NCI-H526 treated with DMSO at 0.1 percent for 48 hours (cell line): ENCODE results near the gene DDI2.
"Not testable (repeated sequence)": the region's sequence is repeated elsewhere in the genome, so short reads cannot be mapped to it uniquely, and the experiment has no call there.

Experiments used
- DNase-seq: peaks from one replicate; lab custom pipeline; 2025; lab: John Stamatoyannopoulos, UW

DDI2 gene

DNA sequence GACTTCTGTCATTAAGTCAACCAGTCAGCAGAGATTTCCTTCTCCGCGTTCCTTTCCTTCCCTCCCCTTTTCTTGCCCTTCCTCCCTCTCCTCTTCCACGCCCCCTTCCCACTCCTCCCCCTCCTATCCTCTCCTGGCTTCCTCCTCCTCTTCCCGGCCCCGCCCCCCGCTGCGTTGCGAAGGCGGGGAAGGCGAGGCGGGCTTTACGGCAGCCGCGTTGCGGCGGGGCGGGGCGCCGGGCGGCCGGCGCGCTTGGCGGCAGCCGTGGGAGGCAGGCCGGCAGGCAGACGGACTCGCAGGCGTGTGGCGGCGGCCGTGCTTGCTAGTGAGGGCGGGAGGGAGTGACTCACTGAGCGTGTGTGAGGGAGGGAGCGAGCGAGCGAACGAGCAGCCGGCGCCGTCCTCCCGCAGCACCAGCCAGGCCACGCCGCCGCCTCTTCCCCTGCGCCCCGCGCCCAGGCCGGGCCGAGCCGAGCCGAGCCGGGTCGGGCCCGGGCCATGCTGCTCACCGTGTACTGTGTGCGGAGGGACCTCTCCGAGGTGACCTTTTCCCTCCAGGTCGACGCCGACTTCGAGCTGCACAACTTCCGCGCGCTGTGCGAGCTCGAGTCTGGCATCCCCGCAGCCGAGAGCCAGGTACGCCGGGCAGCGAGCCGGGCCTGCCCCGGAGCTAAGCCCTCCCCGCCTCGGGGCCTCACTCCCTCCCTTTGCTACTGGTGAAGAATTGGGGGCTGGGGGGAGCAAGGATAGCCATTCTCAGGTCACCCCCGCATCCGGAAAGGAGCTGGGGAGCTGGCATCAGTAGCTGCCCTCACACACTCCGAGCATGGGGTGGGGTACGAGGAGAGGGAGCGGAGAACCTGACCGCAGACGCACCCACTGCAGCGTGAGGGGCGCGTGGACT, at the start of gene DDI2:
Gene DDI2, plus strand, starts transcription at position 286 of the 904 bp plus-strand sequence. Its CDS starts 213 bp downstream, at position 499.
- peak; percentile 92 for DNase-seq

DNA sequence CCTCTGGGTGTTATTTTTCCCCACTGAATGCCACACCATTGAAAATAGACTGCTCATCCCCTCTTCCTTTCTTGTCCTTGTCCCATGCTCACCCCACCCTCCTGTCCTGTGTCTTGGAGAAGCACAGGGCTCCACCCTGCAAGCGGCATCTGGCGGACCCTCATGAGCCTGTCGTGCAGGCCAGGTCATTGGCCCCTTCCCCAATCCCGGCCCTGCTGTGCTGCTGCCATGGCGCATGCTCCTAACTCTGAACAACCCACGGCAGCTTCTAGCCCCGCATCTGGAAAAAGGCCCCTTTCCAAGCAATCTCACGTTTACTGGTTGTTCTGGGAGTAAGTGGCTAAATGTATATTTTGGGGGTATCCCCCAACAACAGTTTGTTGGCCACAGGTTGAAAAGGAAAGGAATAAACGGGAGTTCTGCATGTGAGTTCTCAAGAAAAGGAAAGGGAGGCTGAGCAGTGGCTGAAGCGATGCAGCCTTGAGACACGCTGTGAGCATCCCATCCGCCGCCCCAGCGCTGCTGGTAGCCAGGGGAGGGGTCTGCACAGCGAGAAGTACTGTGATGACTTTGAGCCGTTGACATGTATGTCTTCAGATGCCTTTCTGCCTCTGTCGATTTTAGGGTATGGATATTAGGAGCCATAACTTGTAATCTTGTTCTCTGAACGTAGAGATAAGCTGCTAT, 48.7 kb upstream of the DDI2 start:
- DNase-seq: no peak

- DNase-seq: no peak
Measured at GRCh38 chr1:15570861-15571260, 46.4 kb upstream of the DDI2 start.

DNA sequence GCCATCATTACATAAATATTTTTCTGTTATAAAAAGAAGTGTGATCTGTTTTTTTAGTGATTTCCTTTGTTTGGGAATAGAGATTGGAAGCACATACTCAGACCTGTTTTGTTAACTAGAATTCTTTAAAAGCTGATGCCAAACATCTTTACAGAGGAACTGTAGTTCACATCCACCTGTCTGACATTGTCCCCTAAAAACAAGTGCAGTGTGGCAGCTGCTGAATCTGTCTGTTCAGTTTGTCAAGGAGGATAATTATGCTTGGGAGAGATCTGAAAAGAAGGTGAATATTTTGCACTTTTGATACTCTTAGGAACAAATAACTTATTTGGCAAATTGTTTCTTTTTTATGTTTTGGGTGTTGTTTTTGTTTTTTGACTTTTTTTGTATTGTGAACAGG, 46.0 kb upstream of the DDI2 start:
- no peak for DNase-seq

DNA sequence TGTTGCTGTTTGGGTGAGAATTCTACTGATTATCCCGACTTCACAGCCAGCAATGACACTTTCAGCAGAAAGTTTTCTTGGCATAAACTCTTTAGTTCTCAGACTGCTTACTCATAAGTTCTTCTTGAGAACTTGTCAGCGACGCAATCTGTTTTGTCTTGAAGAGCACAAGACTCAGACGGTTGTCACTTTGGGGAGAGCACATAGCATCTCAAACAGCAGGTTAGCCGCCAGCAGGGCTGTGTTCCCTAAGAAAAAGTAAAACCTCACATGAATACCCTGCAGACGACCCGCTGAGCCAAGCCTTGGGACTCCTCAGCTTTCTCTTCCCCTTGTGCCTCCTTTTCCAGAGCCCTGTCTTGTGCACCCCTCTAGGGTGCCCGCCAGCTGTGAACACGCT, 43.8 kb upstream of the DDI2 start:
- DNase-seq: no peak

- DNase-seq: no peak
Measured at GRCh38 chr1:15574741-15575140, 42.5 kb upstream of the DDI2 start.

- no peak for DNase-seq
Measured at GRCh38 chr1:15575549-15576150, 41.6 kb upstream of the DDI2 start.

DNA sequence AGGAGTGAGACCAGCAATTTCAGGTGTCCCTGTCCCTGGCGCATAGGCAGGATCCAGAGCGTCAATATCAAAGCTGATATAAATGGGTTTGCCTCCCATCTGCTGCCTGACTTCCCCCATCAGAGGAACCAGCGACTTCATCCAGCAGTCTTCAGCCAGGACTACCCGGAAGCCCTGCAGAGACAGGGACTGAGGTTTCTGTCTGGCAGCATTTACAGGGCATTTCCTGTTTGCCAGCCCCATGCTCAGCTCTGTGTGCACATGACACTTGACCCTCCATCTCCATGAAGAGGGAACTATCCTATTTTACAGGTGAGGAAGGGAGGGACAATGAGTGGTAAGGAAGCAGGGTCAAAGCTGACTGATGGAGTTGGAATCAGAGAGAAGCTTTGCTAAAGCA, 39.6 kb upstream of the DDI2 start:
- no peak for DNase-seq

DNA sequence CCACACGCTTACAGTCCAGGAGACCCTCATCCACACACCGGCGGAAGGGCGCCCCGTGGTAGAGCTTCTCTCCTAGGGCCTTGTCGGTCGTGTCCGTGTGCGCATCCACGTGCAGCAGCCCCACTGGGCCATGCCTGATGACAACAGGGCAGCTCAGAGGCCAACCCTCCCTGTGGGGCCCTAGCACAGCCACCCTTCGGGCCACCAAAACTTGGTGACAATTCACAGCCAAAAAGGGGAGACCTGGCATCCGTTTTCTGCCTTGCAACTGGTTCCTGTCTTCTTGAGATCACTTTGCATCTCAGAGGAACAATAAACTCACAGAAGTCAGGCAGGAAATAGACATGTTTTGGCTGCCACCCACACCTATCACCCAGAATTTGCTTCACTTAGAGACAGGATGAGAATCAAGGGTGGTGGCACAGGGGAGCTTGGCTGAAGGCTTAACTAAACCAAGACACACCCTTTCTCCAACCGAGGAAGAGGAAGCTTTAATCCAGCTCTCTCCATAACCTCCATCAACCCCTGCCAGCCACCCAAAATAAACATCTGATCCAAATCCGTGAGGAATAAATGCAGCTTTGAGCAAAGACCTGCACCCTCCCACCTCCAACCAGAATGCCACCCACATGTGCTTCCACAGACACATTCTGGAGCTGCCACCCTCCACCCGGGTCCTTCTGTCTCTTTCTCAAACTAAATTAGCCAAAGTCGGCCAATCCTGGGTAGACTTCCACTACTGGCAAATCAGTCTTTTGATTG, 38.2 kb upstream of the DDI2 start:
- DNase-seq: no peak

- DNase-seq: no peak
Measured at GRCh38 chr1:15579683-15580047, 37.6 kb upstream of the DDI2 start.

DNA sequence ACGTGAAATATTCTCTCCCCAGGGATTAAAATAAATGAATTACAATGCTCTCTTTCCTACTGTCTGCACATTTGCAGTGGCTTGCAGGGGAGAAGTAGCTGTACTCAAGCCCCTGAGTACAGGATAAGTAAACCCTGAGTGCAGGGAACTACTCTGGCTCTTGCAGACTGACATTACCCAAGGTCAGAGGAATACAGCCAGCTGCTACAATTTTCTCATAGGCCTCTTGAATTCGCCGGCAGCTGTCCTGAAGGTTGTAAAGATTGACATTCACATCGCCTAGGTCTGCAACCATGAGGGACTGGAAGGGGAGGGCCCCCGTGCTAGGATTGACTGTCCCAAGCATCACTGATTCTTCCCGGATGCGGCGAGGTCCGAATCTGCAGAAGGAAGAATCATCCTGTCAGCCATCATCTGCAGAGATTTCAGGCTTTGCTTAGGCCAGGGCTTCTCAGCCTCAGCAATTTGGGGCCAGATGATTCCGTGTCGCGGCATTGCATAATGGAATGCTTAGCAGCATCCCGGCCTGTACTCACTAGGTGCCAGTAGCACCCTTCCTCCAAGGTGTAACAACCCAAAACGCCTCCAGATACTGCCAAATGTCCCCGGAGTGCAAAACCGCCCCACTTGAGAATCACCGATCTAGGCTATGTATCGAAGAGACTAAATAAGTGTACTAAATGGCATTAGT, 34.1 kb upstream of the DDI2 start:
- DNase-seq: no peak

DNA sequence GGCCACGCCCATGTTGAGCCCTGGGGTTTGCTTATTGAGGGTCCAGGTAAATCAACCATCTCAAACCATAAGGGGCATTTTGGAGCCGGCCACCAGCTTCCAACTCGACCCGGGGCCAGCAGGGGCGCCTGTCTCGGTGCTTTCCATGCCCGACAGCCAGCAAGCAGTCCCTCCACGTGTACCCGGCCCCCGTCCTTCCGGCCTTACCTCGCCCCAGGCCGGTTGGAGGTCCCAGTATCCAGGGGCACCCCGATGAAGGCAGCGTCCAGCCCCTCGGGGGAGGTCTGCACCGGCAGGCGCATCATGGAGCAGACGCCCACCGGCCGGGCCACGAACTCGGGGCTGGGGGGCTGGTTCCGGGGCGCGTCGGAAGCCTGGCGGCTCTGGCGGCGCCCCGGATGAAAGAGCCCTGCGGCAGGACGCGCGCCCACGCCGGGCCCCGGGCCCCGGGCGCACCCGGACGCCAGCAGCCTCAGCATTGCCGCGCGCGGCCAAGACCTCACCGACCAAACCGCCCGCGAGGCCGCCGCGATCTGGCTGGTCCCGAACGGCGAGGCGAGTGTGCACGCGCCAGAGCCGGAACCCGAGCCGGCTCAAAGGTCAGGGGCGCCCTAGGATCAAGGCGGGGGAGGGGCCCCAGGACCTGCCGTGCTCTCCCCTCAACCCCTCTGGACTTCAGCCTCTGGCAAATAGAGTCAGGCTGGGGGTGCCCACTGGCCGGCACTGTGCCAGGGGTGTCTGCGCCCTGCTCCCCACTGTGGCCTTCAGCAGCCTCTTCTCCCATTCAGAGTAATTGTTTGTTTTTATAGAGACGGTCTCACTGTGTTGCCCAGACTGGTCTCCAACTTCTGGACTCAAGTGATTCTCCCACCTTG, 32.5 kb upstream of the DDI2 start, which contains the start of gene AGMAT:
Gene AGMAT, minus strand, starts transcription at position 563 of the 875 bp plus-strand sequence. Its CDS starts 84 bp downstream, at position 479.
- DNase-seq: no peak

GRCh38 chr1:15592285-15592684, 25.0 kb upstream of the DDI2 start:
- no peak for DNase-seq

DNA sequence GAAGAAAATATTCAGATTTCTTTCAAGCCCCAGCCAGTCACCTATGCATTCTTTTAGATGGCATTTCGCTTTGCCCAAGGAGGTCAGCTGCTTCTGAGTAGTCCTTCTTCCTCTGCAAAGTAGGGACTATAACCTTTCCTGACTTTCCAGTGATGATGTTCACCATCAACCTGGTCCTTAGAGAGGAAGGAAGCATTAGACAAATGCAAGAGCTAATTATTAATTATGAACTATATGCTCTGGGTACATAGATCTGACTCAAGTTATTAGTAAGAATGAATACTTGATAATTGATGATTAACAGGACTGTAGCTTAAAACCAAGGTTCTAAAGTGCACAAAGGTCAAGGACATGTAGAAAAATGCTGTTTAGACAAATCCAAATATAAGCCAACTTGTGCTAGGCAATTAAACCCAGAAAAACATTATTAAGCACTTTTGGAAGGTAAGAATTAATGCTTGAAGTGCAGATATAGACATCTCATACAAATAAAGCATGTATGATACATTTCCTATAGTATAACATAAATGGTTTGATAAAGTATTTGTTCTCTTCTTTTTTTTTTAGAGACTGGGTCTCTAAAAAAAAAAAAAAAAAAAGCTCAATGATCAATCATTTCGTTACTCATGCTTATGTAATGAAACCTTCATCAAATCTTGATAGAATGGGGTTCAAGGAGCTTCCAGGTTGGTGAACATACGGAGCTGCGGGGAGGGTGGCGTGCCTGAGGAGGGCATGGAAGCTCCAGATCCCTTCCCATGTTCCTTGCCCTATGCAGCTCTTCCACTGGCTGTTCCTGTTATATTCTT, 21.2 kb upstream of the DDI2 start:
- no peak for DNase-seq

- DNase-seq: no peak
Measured at GRCh38 chr1:15598436-15598835, 18.8 kb upstream of the DDI2 start.

DNA sequence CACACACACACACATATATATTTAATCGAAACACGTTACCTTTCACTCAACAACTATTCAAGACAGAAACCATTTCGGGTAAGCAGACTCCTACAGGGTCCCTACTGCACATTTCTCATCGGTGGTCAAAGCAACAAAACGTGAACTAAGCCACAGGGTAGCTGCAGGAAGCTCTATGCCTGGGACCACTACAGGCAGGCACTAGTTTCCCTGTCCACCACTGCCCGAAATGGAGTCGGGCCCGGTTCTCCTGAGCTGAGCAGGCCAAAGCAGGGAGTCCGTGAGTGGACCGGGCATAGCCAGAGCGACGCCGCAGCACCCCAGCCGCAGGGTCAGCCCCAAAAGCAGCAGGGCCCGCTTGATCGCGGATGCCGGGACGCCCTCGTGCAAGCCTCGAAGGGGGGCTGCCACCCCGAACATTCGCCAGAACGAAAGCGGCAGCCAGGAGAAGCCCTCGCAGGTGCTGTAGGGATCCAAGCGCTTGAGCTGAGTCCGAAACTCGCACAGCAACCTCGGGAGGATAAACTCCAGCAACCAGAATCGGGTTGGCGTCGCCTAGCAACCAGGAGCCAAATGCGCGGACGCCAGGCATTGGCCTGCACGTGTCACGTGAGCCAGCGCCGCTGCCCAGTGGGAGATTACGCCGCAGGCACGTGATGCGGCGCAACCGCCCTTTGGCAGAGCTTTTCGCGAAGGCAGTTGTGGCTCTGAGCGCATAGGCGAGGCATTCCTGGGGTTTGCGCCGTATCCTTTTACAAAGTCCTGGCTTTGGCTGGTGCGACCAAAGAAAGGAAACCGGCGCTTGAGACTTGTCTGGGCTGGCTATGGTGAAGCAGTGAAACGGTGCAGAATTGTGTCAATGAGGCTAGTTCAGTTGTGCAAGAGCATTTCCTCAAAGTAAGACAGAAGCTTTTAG, 13.9 kb upstream of the DDI2 start:
- DNase-seq: peak; percentile 93

DNA sequence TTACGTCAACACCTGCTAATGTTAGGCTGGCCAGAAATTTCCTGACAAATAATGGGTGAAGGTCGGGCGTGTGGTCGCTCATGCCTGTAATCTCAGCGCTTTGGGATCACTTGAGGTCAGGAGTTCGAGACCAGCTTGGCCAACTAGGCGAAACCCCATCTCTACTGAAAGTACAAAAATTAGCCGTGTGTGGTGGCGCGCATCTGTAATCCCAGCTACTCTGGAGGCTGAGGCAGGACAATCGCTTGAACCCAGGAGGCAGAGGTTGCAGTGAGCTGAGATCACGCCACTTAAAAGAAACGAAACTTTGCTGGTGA, 13.3 kb upstream of the DDI2 start:
- not testable (repeated sequence) for DNase-seq

- not testable (repeated sequence) for DNase-seq
Measured at GRCh38 chr1:15604400-15604799, 12.9 kb upstream of the DDI2 start.
